ENCODE data around the gene FLT1.

The FLT1 gene, protein sequence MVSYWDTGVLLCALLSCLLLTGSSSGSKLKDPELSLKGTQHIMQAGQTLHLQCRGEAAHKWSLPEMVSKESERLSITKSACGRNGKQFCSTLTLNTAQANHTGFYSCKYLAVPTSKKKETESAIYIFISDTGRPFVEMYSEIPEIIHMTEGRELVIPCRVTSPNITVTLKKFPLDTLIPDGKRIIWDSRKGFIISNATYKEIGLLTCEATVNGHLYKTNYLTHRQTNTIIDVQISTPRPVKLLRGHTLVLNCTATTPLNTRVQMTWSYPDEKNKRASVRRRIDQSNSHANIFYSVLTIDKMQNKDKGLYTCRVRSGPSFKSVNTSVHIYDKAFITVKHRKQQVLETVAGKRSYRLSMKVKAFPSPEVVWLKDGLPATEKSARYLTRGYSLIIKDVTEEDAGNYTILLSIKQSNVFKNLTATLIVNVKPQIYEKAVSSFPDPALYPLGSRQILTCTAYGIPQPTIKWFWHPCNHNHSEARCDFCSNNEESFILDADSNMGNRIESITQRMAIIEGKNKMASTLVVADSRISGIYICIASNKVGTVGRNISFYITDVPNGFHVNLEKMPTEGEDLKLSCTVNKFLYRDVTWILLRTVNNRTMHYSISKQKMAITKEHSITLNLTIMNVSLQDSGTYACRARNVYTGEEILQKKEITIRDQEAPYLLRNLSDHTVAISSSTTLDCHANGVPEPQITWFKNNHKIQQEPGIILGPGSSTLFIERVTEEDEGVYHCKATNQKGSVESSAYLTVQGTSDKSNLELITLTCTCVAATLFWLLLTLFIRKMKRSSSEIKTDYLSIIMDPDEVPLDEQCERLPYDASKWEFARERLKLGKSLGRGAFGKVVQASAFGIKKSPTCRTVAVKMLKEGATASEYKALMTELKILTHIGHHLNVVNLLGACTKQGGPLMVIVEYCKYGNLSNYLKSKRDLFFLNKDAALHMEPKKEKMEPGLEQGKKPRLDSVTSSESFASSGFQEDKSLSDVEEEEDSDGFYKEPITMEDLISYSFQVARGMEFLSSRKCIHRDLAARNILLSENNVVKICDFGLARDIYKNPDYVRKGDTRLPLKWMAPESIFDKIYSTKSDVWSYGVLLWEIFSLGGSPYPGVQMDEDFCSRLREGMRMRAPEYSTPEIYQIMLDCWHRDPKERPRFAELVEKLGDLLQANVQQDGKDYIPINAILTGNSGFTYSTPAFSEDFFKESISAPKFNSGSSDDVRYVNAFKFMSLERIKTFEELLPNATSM (N-terminal part only)
- 0.78 to 22.8 reads per million in 2 experiments for total RNA-seq

DNA sequence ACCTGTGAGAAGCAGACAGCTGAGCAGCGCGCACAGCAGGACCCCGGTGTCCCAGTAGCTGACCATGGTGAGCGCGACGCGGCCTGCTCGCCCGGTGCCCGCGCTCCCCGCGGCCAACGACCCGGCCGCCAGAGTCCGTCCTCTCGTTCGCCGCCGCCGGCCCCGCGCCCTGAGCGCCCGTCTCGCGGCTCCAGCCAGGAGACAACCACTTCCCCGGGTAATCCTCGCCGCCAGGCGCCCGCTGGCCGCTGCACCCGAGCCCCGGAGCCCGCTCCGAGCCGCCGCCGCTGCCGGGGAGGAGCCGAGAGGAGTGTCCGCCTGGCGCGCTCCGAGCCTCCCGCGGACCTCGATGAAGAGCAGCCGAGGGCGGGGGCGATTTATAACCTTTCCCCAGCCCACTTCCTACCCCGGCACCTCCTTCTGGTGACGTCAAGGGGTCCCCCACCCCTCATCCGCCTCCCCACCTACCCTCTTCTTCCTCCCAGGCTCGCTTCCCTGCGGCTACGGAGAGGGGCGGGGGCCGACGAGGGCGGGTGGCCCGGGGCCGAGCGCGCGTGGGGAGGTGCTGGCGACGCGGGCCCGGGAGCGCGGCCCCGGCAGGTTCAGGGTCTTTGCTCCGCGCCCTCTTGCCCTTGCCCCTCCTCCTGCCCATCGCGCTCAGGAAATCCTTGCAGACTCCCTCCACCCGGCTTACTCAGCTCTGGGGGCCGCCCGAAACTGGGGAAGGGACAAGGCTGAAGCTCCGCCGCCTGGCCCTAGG, at the start of gene FLT1:
FLT1 (minus strand) TSS at position 351 of the 760 bp plus-strand sequence; CDS start at position 66, 285 bp downstream.
- DNase-seq (ENCODE audit: low read depth): no peak

DNA sequence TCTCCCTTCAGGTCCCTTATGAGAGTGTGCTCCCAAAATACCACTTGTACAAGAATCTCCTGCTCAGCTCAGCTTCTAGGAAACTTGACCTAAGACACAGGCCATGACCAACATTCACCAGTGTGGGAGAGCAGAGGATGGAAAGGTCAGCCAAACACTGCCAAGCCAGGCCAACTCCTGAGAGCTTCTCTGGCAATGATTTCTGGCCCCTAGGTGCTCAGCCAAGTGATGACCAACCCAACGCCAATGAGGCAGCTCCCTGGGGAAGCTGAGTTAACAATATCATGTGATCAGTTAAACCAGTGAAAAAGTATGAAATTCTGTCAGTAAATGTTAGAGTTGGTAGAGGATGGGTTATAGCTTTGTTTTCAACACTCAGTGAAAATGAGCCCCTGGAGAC, 49.1 kb upstream of the FLT1 start:
- no peak for DNase-seq (ENCODE audit: low read depth)

DNA sequence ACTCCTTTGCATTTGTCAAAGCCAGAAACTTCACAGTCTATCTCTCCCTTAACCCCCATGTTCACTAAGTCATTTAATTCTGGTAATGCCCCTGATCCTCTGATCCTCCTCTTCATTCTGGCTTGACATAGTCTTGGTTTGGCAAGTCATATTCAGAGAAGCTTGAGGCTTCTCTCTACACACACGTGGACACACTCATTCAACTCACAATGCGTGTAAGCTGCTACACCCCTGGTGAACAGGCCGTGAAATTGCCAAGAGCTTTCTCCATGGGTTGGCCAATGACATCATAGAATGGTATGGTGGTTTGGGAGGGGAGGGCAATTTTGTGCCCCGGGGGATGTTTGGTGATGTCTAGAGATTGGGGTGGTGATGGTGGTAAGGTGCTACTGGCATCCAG, 47.9 kb upstream of the FLT1 start:
- DNase-seq (ENCODE audit: low read depth): no peak

DNA sequence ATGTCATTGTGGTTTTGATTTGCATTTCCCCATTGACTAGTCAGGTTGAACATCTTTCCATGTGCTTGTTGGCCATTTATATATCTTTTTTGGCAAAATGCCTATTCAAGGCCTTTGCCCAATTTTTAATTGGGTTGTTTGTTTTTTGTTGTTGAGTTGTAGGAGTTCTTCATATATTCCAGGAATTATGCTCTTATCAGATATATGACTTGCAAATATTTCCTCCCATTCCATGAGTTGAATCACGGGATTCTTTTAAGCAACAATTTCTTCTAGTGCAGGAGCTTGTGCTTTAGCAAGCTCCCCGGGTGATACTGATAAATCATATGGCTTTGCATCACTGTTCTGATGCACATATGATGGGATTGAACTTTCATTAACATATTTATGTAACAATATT, 47.0 kb upstream of the FLT1 start:
- no peak for DNase-seq (ENCODE audit: low read depth)

DNA sequence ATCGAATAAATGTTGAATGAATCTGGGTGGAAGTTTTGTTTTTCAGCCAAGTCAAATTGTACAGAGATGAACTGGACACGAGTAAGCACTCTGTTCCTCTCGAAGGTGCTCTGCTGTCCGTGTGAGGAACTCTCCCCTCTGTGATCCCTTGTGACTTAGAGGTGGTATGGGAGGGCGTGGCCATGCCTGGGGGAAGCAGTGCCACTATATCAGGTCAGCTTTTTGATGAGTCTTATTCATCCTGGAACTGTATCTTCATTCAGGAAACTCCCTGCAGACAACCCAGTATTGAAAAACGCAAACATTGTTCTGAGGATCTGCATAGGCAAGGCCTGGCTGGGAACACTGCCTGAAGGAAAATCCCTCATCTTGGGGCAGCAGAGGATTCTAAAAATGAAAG, 45.7 kb upstream of the FLT1 start:
- no peak for DNase-seq (ENCODE audit: low read depth)

DNA sequence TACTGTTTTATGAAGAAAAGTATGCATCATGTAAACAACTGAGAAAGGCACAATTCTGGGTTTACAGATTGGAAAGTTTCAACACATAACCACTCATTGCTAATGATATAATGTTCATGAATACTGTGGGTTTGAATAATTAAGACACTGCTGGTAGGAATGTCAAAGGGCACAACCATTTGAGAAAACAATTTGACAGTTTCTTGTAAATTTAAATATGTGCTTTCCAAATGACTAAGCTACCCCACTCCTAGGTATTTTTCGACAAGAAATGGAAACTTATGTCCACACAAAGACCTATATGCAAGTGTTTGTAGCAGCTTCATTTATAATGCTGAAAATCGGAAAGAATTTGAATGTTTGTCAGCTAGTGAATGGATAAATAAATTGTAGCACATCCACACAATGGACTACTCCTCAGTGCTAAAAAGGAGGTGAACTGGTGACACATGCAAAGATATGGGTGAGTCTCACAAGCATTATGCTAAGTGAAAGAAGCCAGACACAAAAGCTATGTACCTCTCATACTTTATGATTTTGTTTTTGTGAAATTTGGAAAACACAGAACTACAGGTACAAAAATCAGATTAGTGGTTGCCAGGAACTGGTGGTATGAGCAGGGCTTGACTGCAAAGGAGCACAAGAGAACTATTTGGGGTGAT, 44.8 kb upstream of the FLT1 start:
- no peak for DNase-seq (ENCODE audit: low read depth)

DNA sequence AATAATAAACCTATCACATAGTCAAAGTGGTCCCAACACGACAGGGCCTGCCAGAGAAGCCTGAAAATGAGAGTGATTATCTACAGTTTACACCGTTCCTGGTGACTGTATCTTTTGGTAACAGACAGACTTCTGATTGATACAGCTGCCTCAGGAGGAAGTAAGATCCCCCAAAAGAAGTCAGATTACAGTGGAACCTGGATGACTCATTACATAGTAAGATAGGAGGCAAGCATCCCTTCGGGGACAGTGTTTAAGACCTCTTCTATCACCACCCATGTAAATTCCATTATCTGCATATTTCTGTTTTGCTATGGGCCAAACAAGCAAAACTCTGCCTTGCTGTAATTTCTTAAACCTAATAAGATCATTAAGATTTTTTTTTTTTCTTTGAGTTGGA, 44.0 kb upstream of the FLT1 start:
- DNase-seq (ENCODE audit: low read depth): no peak

DNA sequence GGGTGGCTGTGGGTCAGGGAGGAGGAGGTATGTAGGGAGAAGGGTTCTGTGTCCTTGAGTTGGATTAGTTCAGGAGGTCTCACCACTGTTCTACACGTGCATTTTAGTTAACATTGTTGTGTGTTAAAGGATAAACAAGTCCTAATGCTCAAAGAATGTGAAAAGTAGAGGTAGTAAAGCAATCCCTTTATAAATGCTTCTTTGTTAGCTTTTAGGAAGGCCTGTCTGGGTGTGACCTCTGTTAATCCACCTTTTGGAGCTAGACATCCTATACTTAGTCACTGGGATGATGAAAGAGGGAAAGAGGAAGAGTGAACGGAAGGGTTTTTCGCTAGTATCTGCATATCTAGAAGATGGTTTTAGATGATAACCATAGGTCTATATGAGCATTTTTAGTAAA, 42.2 kb upstream of the FLT1 start:
- DNase-seq (ENCODE audit: low read depth): no peak

DNA sequence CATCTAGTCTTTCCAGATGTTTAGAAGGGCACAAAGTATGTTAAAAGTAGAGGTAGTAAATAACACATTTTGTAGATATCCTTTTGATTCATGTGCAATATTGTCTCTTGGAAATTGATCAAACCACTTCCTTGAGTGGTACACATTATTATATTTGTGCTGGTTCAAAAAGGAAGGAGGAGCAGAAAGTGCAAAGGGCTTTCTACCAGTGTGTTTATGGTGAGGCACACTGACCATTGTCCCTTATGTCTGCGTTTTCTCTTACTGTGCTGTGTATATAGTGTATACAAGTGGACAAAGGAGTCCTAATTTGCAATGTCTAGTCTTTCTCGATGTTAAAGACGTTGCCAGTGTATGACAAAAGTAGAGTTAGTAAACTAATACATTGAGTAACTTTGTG, 41.4 kb upstream of the FLT1 start:
- no peak for DNase-seq (ENCODE audit: low read depth)

DNA sequence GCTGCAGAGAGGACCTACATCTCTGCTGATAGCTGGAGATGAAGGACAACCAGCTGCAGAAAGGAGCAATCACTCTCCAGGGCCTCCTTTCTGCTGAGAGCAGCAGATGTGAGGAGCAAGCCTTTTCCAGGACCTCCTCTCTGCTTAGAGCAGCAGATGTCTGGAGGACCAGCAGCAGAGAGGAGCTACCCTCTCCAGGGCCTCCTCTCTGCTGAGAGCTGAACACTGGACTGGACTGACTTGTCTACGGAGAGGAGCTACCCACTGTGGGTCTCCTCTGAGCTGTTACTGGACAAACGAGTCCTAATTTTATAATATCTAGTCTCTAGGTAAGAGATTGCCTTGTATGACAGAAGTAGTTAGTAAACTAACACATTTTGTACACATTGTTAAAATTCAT, 40.8 kb upstream of the FLT1 start:
- DNase-seq (ENCODE audit: low read depth): no peak

DNA sequence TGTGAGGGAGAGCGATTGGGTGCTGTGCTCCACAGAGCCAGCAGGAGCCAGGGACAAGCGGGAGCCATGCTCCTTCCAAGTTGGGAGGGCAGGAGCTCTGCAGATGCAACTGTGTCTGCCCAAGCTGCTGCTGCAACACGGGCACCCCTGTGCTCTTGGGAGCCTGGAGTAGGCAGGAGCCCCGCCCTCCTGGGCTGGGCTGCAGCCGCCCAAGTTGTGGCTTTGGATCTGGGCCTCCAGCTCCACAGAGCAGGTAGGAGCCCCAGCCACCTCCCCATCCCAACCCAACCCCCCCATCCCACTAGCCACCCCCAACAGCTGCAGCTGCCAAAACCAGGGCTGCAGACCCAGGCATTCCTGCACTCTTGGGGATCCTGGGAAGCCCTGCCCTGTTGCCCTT, 39.9 kb upstream of the FLT1 start:
- no peak for DNase-seq (ENCODE audit: low read depth)

DNA sequence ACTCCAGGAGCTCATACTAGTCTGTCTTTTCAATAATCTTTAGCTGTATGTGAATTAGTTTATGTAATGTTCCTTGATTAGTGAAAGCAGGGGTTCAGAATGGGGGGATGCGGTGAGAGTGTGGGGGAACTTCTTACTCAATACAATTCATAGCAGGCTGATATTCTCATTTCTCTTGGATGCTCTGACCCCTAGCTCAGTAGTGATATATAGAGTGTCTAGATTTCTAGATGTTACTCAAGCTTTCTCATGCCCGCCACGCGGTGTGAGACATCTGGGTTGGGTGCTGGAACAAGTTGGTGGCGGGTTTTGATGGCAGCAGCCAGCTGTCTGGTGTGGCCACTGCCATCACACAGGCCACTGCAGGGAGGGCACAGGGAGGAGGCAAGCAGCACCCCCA, 39.3 kb upstream of the FLT1 start:
- DNase-seq (ENCODE audit: low read depth): no peak

DNA sequence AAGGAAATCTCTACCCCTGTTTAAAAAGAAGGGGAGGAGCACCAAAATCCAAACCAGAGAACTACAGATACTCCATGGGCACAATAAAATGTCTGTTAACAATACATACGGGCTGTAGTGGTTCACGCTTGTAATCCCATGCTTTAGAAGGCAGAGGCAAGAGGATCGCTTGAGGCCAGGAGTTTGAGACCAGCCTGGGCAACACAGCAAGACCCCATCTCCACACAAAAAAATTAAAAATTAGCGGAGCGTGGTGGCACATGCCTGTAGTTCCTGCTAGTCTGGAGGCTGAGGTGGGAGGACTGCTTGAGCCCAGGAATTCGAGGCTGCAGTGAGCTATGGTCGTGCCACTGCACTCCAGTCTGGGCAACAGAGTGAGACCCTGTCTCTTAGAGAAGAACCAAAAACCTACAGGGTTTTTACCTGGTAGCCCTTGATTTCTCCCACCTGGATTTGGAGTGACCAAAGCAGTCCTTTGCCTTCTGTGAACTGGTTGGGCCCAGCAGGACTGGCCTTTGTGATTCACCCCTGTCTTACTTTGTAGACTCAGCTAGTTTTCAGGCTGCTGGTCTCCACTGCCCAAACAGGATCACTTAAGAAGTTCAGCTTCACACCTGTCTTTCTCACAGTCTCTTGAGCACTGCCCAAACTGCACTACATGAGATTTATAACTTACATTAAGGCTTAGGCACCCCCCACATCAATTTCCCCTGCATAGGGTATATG, 38.7 kb upstream of the FLT1 start:
- DNase-seq (ENCODE audit: low read depth): no peak

DNA sequence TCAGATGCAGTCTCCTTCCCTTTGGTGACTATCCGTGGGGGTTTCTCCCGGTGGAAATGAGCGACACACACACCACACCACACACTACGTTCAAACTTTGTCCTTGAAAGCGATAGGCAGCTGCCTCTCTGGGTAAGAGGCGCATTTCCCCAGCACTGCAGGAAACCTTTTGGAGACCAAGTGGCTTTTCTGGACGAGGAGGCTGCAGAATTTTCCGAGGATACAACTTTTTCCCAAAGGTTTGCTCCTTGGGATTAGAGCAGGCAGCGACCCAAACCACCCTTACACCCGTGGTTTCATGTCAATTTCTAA, 38.2 kb upstream of the FLT1 start:
- DNase-seq (ENCODE audit: low read depth): no peak

DNA sequence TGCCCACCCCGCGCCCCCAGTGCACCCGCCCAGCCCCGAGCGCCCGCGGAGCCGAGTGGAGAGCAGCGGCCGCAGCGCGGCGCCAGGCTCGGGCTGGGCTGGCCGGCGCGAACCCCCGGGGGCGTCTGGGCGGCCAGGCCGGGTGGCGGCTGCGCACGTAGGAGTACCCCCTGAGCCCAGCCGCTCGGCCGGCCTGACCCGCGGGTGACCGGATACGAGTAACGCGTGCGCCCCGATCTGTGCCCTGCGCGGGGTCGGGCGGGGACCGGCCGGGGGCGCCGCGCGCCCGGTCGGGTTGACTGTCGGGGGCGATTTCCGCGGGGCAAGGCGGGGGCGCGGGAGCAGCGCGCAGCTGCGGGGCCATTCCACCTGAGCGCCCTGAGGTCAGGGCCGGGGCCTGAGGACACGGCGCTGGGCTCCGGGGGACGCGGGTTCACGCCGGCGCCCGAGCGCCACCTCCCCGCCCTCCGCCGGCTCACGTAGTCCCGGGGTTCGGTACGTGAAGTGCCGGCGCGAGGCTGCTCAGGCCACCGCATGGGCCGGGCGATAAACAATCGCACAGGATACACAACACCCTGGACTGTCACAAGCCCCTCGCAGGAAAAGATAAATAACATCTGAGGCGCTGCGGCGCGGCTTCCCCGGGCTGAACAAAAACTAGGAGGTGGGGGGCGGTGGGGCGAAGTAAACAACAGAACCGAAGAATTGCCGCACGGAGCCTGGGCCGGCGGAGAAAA, 37.6 kb upstream of the FLT1 start:
- DNase-seq (ENCODE audit: low read depth): no peak

DNA sequence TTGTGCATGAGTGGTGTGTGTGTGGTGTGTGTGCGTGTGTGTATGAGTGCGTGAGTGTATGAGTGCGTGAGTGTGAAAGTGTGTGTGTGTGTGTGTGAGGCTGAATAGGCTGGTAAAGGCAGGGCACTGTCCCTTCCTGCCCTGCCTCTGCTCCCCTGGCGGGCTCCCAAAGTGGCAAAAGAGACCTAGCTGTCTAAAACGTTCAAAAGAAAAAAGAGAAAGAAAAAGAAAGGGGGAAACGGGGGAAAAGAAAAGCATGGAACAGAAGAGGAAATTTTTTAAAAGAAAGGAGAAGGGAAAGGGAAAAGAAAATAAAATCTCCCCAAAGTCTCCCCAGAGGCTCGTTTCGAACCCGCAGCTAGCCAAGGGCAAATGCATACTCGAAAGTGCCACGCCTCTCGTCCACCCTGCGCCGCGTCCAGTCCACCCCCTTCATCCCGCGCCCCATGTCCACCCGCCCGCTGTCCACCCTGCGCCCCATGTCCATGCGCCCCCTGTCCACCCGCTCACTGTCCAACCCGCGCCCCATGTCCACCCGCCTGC, 37.0 kb upstream of the FLT1 start:
- no peak for DNase-seq (ENCODE audit: low read depth)

DNA sequence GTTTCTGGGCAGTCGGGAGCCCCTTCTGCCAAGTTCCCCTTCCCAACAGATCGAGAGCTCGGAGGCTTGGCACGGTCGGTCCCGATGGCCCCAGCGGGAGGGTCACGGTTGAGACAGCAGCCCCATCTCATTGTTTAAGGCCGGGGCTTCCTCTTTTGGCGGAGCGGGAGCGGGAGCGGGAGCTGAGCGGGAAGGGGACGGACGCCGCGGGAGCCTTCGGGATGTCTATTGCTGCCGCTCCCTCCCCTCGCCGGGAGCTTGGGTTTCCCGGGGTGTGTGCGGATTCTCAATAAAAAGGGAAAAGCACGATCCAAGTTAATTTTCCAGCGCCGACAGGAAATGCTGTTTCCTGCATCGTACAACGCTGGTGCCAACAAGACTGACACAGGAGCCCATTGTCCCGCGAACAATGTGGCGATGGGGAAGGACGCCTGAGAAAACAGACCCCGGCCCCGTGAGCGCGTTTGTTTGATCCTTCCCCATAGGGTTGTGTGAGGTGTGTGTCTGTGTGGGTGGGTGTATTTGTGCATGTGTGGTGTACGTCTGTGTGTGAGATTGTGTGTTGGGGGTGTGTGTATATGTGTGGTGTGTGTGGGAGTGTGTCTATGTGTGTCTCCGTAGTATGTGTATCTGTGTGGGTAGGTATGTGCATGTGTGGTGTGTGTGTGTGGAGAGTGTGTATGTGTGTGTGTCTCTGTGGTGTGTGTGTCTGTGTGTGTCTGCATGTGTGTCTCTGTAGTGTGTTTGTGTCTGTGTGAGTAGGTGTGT, 36.3 kb upstream of the FLT1 start:
- no peak for DNase-seq (ENCODE audit: low read depth)

DNA sequence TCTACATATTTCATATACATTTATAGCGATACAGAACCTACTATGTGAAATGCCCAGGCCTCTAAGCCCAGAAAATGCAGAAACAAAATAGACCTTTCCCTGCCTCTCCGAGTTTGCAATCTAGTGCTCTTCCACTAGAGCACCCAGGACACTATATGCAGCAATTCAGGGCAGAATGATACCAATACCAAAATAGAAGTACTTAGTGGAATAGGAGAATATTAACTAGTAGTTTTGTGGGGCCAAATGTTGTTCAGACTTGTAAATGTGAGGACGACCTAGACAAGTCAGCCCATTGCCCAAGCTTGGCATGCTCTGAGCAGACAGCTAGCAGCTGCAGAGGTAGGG, 35.8 kb upstream of the FLT1 start:
- no peak for DNase-seq (ENCODE audit: low read depth)

DNA sequence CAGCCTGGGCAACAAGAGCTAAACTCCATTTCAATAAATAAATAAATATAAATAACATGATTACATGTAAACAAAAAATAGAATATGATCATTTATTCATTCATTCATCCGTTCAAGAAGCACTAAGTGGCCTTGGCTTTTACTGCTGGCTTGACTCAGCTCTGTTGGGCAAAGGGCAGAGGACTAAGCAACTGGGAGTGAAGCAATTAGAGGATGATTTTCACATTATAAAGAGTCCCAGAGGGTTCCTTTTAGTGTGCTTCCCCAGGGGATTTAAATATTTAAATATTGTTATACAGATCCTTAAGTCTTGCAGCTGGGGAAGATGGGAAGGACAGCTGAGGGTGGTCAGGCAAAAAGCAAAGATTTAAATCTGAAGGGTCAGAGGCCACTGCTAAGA, 34.9 kb upstream of the FLT1 start:
- no peak for DNase-seq (ENCODE audit: low read depth)
